ENCODE results near the gene DYNLT2B.

Gene DYNLT2B

GRCh38 chr3:196275126-196275525 lies 42.9 kb downstream of the DYNLT2B start:
- TF ChIP-seq FOXP2 (optimal IDR thresholded peaks at IDR 0.05; ENCODE audit: borderline replicate concordance, extremely low read depth, extremely low read length, insufficient read depth) (no peak), SIN3A (IDR thresholded peaks at IDR 0.05; ENCODE audit: borderline replicate concordance, insufficient read depth, low read length) (no peak), REST (IDR thresholded peaks at IDR 0.05; ENCODE audit: insufficient read depth in 1 of 2, low read depth in 2 of 2, low read length in 2 of 2) (no peak), POLR2AphosphoS5 (IDR thresholded peaks at IDR 0.05; ENCODE audit: low read depth, low read length) (no peak), TAF1 (IDR thresholded peaks at IDR 0.05; ENCODE audit: borderline replicate concordance, insufficient read depth, low read length) (no peak)

- no peak for TF ChIP-seq POLR2AphosphoS5 (IDR thresholded peaks at IDR 0.05; ENCODE audit: low read depth, low read length)
- no peak for TF ChIP-seq SIN3A (IDR thresholded peaks at IDR 0.05; ENCODE audit: borderline replicate concordance, insufficient read depth, low read length)
- TF ChIP-seq TAF1 (IDR thresholded peaks at IDR 0.05; ENCODE audit: borderline replicate concordance, insufficient read depth, low read length) = no peak
- TF ChIP-seq FOXP2 (optimal IDR thresholded peaks at IDR 0.05; ENCODE audit: borderline replicate concordance, extremely low read depth, extremely low read length, insufficient read depth) = no peak
- TF ChIP-seq REST (IDR thresholded peaks at IDR 0.05; ENCODE audit: insufficient read depth in 1 of 2, low read depth in 2 of 2, low read length in 2 of 2) = no peak
Measured at GRCh38 chr3:196274585-196274984, 43.5 kb downstream of the DYNLT2B start.

- TF ChIP-seq TAF1 (IDR thresholded peaks at IDR 0.05; ENCODE audit: borderline replicate concordance, insufficient read depth, low read length) (no peak), REST (IDR thresholded peaks at IDR 0.05; ENCODE audit: insufficient read depth in 1 of 2, low read depth in 2 of 2, low read length in 2 of 2) (no peak), POLR2AphosphoS5 (IDR thresholded peaks at IDR 0.05; ENCODE audit: low read depth, low read length) (no peak)
Measured at GRCh38 chr3:196273655-196274054, 44.4 kb downstream of the DYNLT2B start.

GRCh38 chr3:196272826-196273225 lies 45.2 kb downstream of the DYNLT2B start:
- TF ChIP-seq TAF1 (IDR thresholded peaks at IDR 0.05; ENCODE audit: borderline replicate concordance, insufficient read depth, low read length) (no peak), SIN3A (IDR thresholded peaks at IDR 0.05; ENCODE audit: borderline replicate concordance, insufficient read depth, low read length) (no peak)

GRCh38 chr3:196270499-196270898 lies 47.5 kb downstream of the DYNLT2B start:
- TF ChIP-seq SIN3A (IDR thresholded peaks at IDR 0.05; ENCODE audit: borderline replicate concordance, insufficient read depth, low read length) (no peak), TAF1 (IDR thresholded peaks at IDR 0.05; ENCODE audit: borderline replicate concordance, insufficient read depth, low read length) (no peak), REST (IDR thresholded peaks at IDR 0.05; ENCODE audit: insufficient read depth in 1 of 2, low read depth in 2 of 2, low read length in 2 of 2) (no peak), FOXP2 (optimal IDR thresholded peaks at IDR 0.05; ENCODE audit: borderline replicate concordance, extremely low read depth, extremely low read length, insufficient read depth) (no peak), POLR2AphosphoS5 (IDR thresholded peaks at IDR 0.05; ENCODE audit: low read depth, low read length) (no peak)
